Caco-2 (cell line): ENCODE data around the gene MROH2A. TPM values are rescaled to one million over a fixed set of nuclear protein-coding genes. Genes with fewer than 3 reads are reported as not detected.
"Not testable (repeated sequence)": the region's sequence is repeated elsewhere in the genome, so short reads cannot be mapped to it uniquely, and the experiment has no call there.

Experiments
- BruUV-seq: library from RNA; stranded (reverse); fragments of 400-500 nt; replicated peaks from 2 replicates; lab custom pipeline; 2021; lab: Mats Ljungman, UMichigan
- CTCF ChIA-PET: fragments of 300-600 bp; sonication (Branson Sonifier 250); formaldehyde crosslinking; loops from one replicate; lab custom pipeline; 2022; ENCODE audit warnings: antibody characterized with exemption; lab: Charles Lee
- POLR2A ChIA-PET: fragments of 300-600 bp; sonication (Branson Sonifier 250); formaldehyde crosslinking; loops from one replicate; lab custom pipeline; 2022; ENCODE audit warnings: antibody characterized with exemption; lab: Charles Lee
- DNase-seq, 2 experiments: peaks; one replicate each; pipeline versions ENCODE4 v3.0.0 to v3.0.0-alpha.2; 2020 to 2022
- H3K27me3 ChIP-seq: replicated peaks from 2 replicates; pipeline ENCODE4 v1.6.0; 2011; ENCODE audit warnings: low read length; ENCODE audit not compliant: control insufficient read depth, insufficient read depth
- H3K36me3 ChIP-seq: 2 replicates; pipeline ENCODE4 v1.5.1; 2011; ENCODE audit warnings: low read length; ENCODE audit not compliant: control insufficient read depth, insufficient read depth
- H3K4me1 ChIP-seq: fragments of 250-450 bp; sonication (Bioruptor Pico); 2 replicates; pipeline ENCODE4 v1.5.1; 2020; ENCODE audit warnings: mild to moderate bottlenecking
- H3K4me3 ChIP-seq: 2 replicates; pipeline ENCODE4 v1.5.1; 2011; ENCODE audit warnings: low read depth, mild to moderate bottlenecking, control low read depth, low read length
- H3K9me3 ChIP-seq: fragments of 250-450 bp; sonication (Bioruptor Pico); 2 replicates; pipeline ENCODE4 v1.5.1; 2020; ENCODE audit warnings: mild to moderate bottlenecking, moderate library complexity
- H3K27ac Mint-ChIP-seq: one replicate; pipeline ENCODE4 v1.8.0; 2022; ENCODE audit warnings: mixed read lengths; ENCODE audit not compliant: unreplicated experiment
- H3K27me3 Mint-ChIP-seq: one replicate; pipeline ENCODE4 v1.8.0; 2022; ENCODE audit warnings: mixed read lengths; ENCODE audit not compliant: insufficient read depth, unreplicated experiment
- H3K36me3 Mint-ChIP-seq: one replicate; pipeline ENCODE4 v1.8.0; 2022; ENCODE audit warnings: mild to moderate bottlenecking, mixed read lengths; ENCODE audit not compliant: insufficient read depth, unreplicated experiment
- H3K4me1 Mint-ChIP-seq: one replicate; pipeline ENCODE4 v1.8.0; 2022; ENCODE audit warnings: low read depth, mixed read lengths; ENCODE audit not compliant: unreplicated experiment
- H3K4me3 Mint-ChIP-seq: one replicate; pipeline ENCODE4 v1.8.0; 2022; ENCODE audit warnings: mild to moderate bottlenecking, moderate library complexity, mixed read lengths; ENCODE audit not compliant: unreplicated experiment
- H3K9me3 Mint-ChIP-seq: one replicate; pipeline ENCODE4 v1.8.0; 2022; ENCODE audit warnings: mixed read lengths; ENCODE audit not compliant: unreplicated experiment
- CTCF ChIP-seq, 2 experiments: fragments of 200-600 bp in 1 of 2; IDR thresholded peaks; 1 replicate in 1 of 2; 2 replicates in 1 of 2; pipeline versions ENCODE4 v1.5.1 to v1.8.0; 2011 to 2022; ENCODE audit warnings: antibody characterized with exemption in 1 of 2, control low read depth in 1 of 2, inconsistent platforms in 1 of 2, low read depth in 1 of 2, low read length in 1 of 2, mild to moderate bottlenecking in 1 of 2, moderate library complexity in 1 of 2; ENCODE audit not compliant: insufficient read depth in 1 of 2, severe bottlenecking in 1 of 2, unreplicated experiment in 1 of 2
- intact Hi-C: fragments of 100-400 bp; cut with micrococcal nuclease; formaldehyde crosslinking; loops from one replicate; pipeline ENCODE4 v1.10.0; 2022; ENCODE audit not compliant: unreplicated experiment
- total RNA-seq: library from RNA; stranded (reverse); gene quantifications from 2 replicates; pipeline ENCODE4 v1.2.3, GENCODE V29; 2022

MROH2A gene
- total RNA-seq, 1 experiment from 2014 or later, result not detected

GRCh38 chr2:233746475-233747282 lies 31.5 kb upstream of the MROH2A start:
- peaks cover 40% of the 10 kb centered on the region for H3K9me3 Mint-ChIP-seq
- CTCF ChIA-PET, result interaction anchor here (0.9 kb wide), 1 partner anchor 82 kb away, joined by 3 read pairs; no protein-coding TSS in a partner anchor

GRCh38 chr2:233747283-233747544 lies 30.9 kb upstream of the MROH2A start:
- Mint-ChIP-seq H3K36me3 (peaks cover 19% of the 10 kb centered on the region), H3K27me3 (no peaks in the 10 kb centered on the region), H3K9me3 (peaks cover 44% of the 10 kb centered on the region), H3K4me1 (peaks cover 20% of the 10 kb centered on the region), H3K4me3 (no peak overlapping the region), H3K27ac (no peak overlapping the region)
- peaks cover 7% of the 10 kb centered on the region for H3K9me3 ChIP-seq
- no peak for DNase-seq
- CTCF ChIA-PET, result interaction anchor here (0.9 kb wide), 1 partner anchor 81 kb away, joined by 3 read pairs; no protein-coding TSS in a partner anchor
- BruUV-seq, result no TSS peak
- no peaks in the 10 kb centered on the region for H3K27me3 ChIP-seq
- H3K4me3 ChIP-seq, result no peak overlapping the region
- no peaks in the 10 kb centered on the region for H3K36me3 ChIP-seq
- H3K4me1 ChIP-seq, result peaks cover 19% of the 10 kb centered on the region
- POLR2A ChIA-PET, result no interaction called here
- no peak for TF ChIP-seq CTCF (IDR thresholded peaks at IDR 0.05; ENCODE audit: insufficient read depth in 1 of 2, low read depth in 1 of 2, low read length in 1 of 2, severe bottlenecking in 1 of 2, unreplicated experiment in 1 of 2)
- intact Hi-C loops, result no loop called here

More at GRCh38 chr2:233746475-233747282, 31.5 kb upstream of the MROH2A start:
- peaks cover 17% of the 10 kb centered on the region for H3K4me1 Mint-ChIP-seq
- H3K27me3 Mint-ChIP-seq, result no peaks in the 10 kb centered on the region
- TF ChIP-seq CTCF (IDR thresholded peaks at IDR 0.05; ENCODE audit: insufficient read depth in 1 of 2, low read depth in 1 of 2, low read length in 1 of 2, severe bottlenecking in 1 of 2, unreplicated experiment in 1 of 2), result no peak
- no peak for DNase-seq
- POLR2A ChIA-PET, result no interaction called here
- intact Hi-C loops, result no loop called here
- no peaks in the 10 kb centered on the region for H3K36me3 ChIP-seq
- H3K4me3 ChIP-seq, result no peak overlapping the region
- H3K4me3 Mint-ChIP-seq, result no peak overlapping the region
- peak overlapping the region; percentile 33 for H3K27ac Mint-ChIP-seq
- H3K9me3 ChIP-seq, result peaks cover 7% of the 10 kb centered on the region
- H3K36me3 Mint-ChIP-seq, result peaks cover 16% of the 10 kb centered on the region
- H3K27me3 ChIP-seq, result no peaks in the 10 kb centered on the region
- BruUV-seq, result no TSS peak
- peaks cover 18% of the 10 kb centered on the region for H3K4me1 ChIP-seq

- DNase-seq, H3K4me3 ChIP-seq, H3K27me3 ChIP-seq, H3K4me3 Mint-ChIP-seq, BruUV-seq, CTCF ChIA-PET, H3K9me3 ChIP-seq, H3K27ac Mint-ChIP-seq, intact Hi-C loops, POLR2A ChIA-PET, H3K36me3 ChIP-seq, H3K27me3 Mint-ChIP-seq: not testable (repeated sequence)
- H3K4me1 ChIP-seq, result peaks cover 19% of the 10 kb centered on the region
- Mint-ChIP-seq H3K9me3 (peaks cover 44% of the 10 kb centered on the region), H3K4me1 (peaks cover 14% of the 10 kb centered on the region), H3K36me3 (peaks cover 19% of the 10 kb centered on the region)
Observed at GRCh38 chr2:233750689-233751088, 27.4 kb upstream of the MROH2A start.

- H3K4me1 ChIP-seq, result peaks cover 14% of the 10 kb centered on the region; the same call in 1 of the 2 replicates
- H3K9me3 ChIP-seq, DNase-seq, POLR2A ChIA-PET, BruUV-seq, H3K27me3 Mint-ChIP-seq, H3K27me3 ChIP-seq, H3K4me3 ChIP-seq, H3K36me3 ChIP-seq, H3K27ac Mint-ChIP-seq, intact Hi-C loops, CTCF ChIA-PET: not testable (repeated sequence)
- peaks cover 13% of the 10 kb centered on the region for H3K4me1 Mint-ChIP-seq
- peak overlapping the region; percentile 15 for H3K4me3 Mint-ChIP-seq
- peaks cover 44% of the 10 kb centered on the region for H3K9me3 Mint-ChIP-seq
- peaks cover 19% of the 10 kb centered on the region for H3K36me3 Mint-ChIP-seq
Observed at GRCh38 chr2:233751212-233752009, 26.7 kb upstream of the MROH2A start.
